KMS-11 (cell line): ENCODE measurements around the gene TCF4.

Experiments
- H2AFZ ChIP-seq: fragments of 200-600 bp; sonication (generic); 2 replicates; pipeline ENCODE4 v1.6.1; 2016; ENCODE audit warnings: antibody characterized with exemption, mixed run types, low read depth
- H3K27ac ChIP-seq: fragments of 200-600 bp; sonication (generic); 2 replicates; pipeline ENCODE4 v1.6.1; 2016; ENCODE audit warnings: mild to moderate bottlenecking, mixed run types
- H3K27me3 ChIP-seq: fragments of 200-600 bp; sonication (generic); 2 replicates; pipeline ENCODE4 v1.6.1; 2017; ENCODE audit warnings: mild to moderate bottlenecking, low read depth, mixed run types, moderate library complexity; ENCODE audit not compliant: insufficient read depth
- H3K36me3 ChIP-seq: fragments of 200-600 bp; sonication (generic); 2 replicates; pipeline ENCODE4 v1.6.1; 2017; ENCODE audit warnings: mild to moderate bottlenecking, mixed run types; ENCODE audit not compliant: insufficient read depth
- H3K4me1 ChIP-seq: fragments of 200-600 bp; sonication (generic); 2 replicates; pipeline ENCODE4 v1.6.1; 2016; ENCODE audit warnings: mild to moderate bottlenecking, low read depth, mixed run types; ENCODE audit not compliant: poor library complexity, severe bottlenecking
- H3K4me2 ChIP-seq: fragments of 200-600 bp; sonication (generic); 2 replicates; pipeline ENCODE4 v1.7.0; 2016; ENCODE audit warnings: mild to moderate bottlenecking, mixed run types
- H3K4me3 ChIP-seq: fragments of 200-600 bp; sonication (generic); IDR thresholded peaks from 2 replicates; pipeline ENCODE4 v1.6.1; 2017; ENCODE audit warnings: low read depth, low read length, mixed read lengths; ENCODE audit not compliant: insufficient read depth
- H3K79me2 ChIP-seq: fragments of 200-600 bp; sonication (generic); 2 replicates; pipeline ENCODE4 v1.6.1; 2016; ENCODE audit warnings: low read depth, mixed run types; ENCODE audit not compliant: insufficient read depth
- H3K9ac ChIP-seq: fragments of 200-600 bp; sonication (generic); 2 replicates; pipeline ENCODE4 v1.6.1; 2016; ENCODE audit warnings: mild to moderate bottlenecking, mixed run types
- H4K20me1 ChIP-seq: fragments of 200-600 bp; sonication (generic); 2 replicates; pipeline ENCODE4 v1.6.1; 2016; ENCODE audit warnings: mild to moderate bottlenecking, mixed run types; ENCODE audit not compliant: insufficient read depth
- CTCF ChIP-seq: fragments of 200-600 bp; sonication (generic); conservative IDR thresholded peaks from 2 replicates; pipeline ENCODE4 v1.6.1; 2017; ENCODE audit warnings: low read depth, mild to moderate bottlenecking, antibody characterized with exemption, low read length, moderate library complexity, mixed read lengths

TCF4 gene

GRCh38 chr18:55501579-55501978 is 86.4 kb downstream of the TCF4 start:
- no peak overlapping the region for H3K4me2 ChIP-seq
- H2AFZ ChIP-seq, result no peak overlapping the region
- no peak overlapping the region for H3K9ac ChIP-seq
- no peaks in the 10 kb centered on the region for H3K36me3 ChIP-seq
- H3K27ac ChIP-seq, result no peak overlapping the region
- H3K79me2 ChIP-seq, result no peaks in the 10 kb centered on the region
- no peaks in the 10 kb centered on the region for H3K27me3 ChIP-seq
- H4K20me1 ChIP-seq, result no peaks in the 10 kb centered on the region
- H3K4me1 ChIP-seq, result peaks cover 7% of the 10 kb centered on the region
- TF ChIP-seq CTCF, result no peak
- no peak overlapping the region for H3K4me3 ChIP-seq

GRCh38 chr18:55500316-55501086 is 87.5 kb downstream of the TCF4 start:
- H3K4me3 ChIP-seq, result no peak overlapping the region
- H3K36me3 ChIP-seq, result no peaks in the 10 kb centered on the region
- H4K20me1 ChIP-seq, result no peaks in the 10 kb centered on the region
- TF ChIP-seq CTCF, result no peak
- no peak overlapping the region for H3K4me2 ChIP-seq
- peaks cover 7% of the 10 kb centered on the region for H3K4me1 ChIP-seq
- H3K27me3 ChIP-seq, result no peaks in the 10 kb centered on the region
- no peak overlapping the region for H2AFZ ChIP-seq
- H3K9ac ChIP-seq, result no peak overlapping the region
- H3K27ac ChIP-seq, result no peak overlapping the region
- no peaks in the 10 kb centered on the region for H3K79me2 ChIP-seq

GRCh38 chr18:55499526-55499925 is 88.5 kb downstream of the TCF4 start:
- H3K4me1 ChIP-seq, result peaks cover 7% of the 10 kb centered on the region
- no peak overlapping the region for H3K27ac ChIP-seq
- no peaks in the 10 kb centered on the region; the same call in 1 of the 2 replicates for H3K79me2 ChIP-seq

GRCh38 chr18:55497825-55498403 is 90.1 kb downstream of the TCF4 start:
- no peak overlapping the region for H3K4me2 ChIP-seq
- no peak overlapping the region for H3K9ac ChIP-seq
- H4K20me1 ChIP-seq, result no peaks in the 10 kb centered on the region
- H3K36me3 ChIP-seq, result no peaks in the 10 kb centered on the region
- peaks cover 21% of the 10 kb centered on the region for H3K4me1 ChIP-seq
- no peaks in the 10 kb centered on the region for H3K27me3 ChIP-seq
- H3K27ac ChIP-seq, result no peak overlapping the region
- no peaks in the 10 kb centered on the region; the same call in 1 of the 2 replicates for H3K79me2 ChIP-seq
- no peak for TF ChIP-seq CTCF
- H2AFZ ChIP-seq, result no peak overlapping the region
- H3K4me3 ChIP-seq, result no peak overlapping the region

More at GRCh38 chr18:55499526-55499925, 88.5 kb downstream of the TCF4 start:
- TF ChIP-seq CTCF, result no peak
- no peak overlapping the region for H3K4me3 ChIP-seq
- H3K9ac ChIP-seq, result no peak overlapping the region
- H2AFZ ChIP-seq, result no peak overlapping the region
- H3K4me2 ChIP-seq, result no peak overlapping the region
- H4K20me1 ChIP-seq, result no peaks in the 10 kb centered on the region
- no peaks in the 10 kb centered on the region for H3K27me3 ChIP-seq
- no peaks in the 10 kb centered on the region for H3K36me3 ChIP-seq
